OCI-LY3 (cell line): ENCODE results near the gene EVX2.

Experiments used
- H2AFZ ChIP-seq: fragments of 200-600, 300-600 bp; shearing (Covaris generic); 2 replicates; pipeline ENCODE4 v1.6.0; 2014; ENCODE audit warnings: antibody characterized with exemption, low read depth, low read length
- H3K27ac ChIP-seq: fragments of 200-600, 300-600 bp; sonication (generic); 2 replicates; pipeline ENCODE4 v1.5.1; 2014; ENCODE audit warnings: mild to moderate bottlenecking, low read length, moderate library complexity, mixed read lengths
- H3K27me3 ChIP-seq: fragments of 200-600, 300-600 bp; sonication (generic); 2 replicates; pipeline ENCODE4 v1.6.1; 2014; ENCODE audit warnings: low read depth, low read length, mixed read lengths
- H3K36me3 ChIP-seq: fragments of 200-600, 300-600 bp; sonication (generic); replicated peaks from 2 replicates; pipeline ENCODE3; 2014; ENCODE audit warnings: low read depth, low read length, mixed read lengths
- H3K4me1 ChIP-seq: fragments of 300-600, 200-600 bp; sonication (generic); 2 replicates; pipeline ENCODE4 v1.6.1; 2014; ENCODE audit warnings: low read length, mixed read lengths
- H3K4me2 ChIP-seq: fragments of 200-600, 300-600 bp; sonication (generic); 2 replicates; pipeline ENCODE4 v1.6.1; 2014; ENCODE audit warnings: low read length, mixed read lengths
- H3K4me3 ChIP-seq: fragments of 300-600, 200-600 bp; sonication (generic); 2 replicates; pipeline ENCODE4 v1.5.1; 2014; ENCODE audit warnings: antibody characterized with exemption, mild to moderate bottlenecking, low read length, moderate library complexity
- H3K79me2 ChIP-seq: fragments of 300-600, 200-600 bp; shearing (Covaris generic); 2 replicates; pipeline ENCODE4 v1.6.1; 2014; ENCODE audit warnings: mild to moderate bottlenecking, low read length, mixed read lengths
- H3K9ac ChIP-seq: fragments of 300-600, 200-600 bp; shearing (Covaris generic); 2 replicates; pipeline ENCODE4 v1.6.0; 2014; ENCODE audit warnings: mild to moderate bottlenecking, low read length, moderate library complexity
- H3K9me3 ChIP-seq: fragments of 200-600, 300-600 bp; shearing (Covaris generic); 2 replicates; pipeline ENCODE4 v1.6.1; 2014; ENCODE audit warnings: low read length, mixed read lengths; ENCODE audit not compliant: insufficient read depth
- H4K20me1 ChIP-seq: fragments of 200-600, 300-600 bp; sonication (generic); 2 replicates; pipeline ENCODE4 v1.6.1; 2016; ENCODE audit warnings: low read length, mixed read lengths; ENCODE audit not compliant: insufficient read depth
- EZH2phosphoT487 ChIP-seq: fragments of 200-600 bp; shearing (Covaris generic); IDR thresholded peaks from 2 replicates; pipeline ENCODE4 v1.6.1; 2018; ENCODE audit warnings: antibody characterized with exemption, mixed run types, low read depth
- TF ChIP-seq, protein P1 (sequence below): fragments of 200-600, 300-600 bp; sonication (generic); IDR thresholded peaks from 2 replicates; pipeline ENCODE4 v1.5.1; 2014; ENCODE audit warnings: antibody characterized with exemption, low read length, low read depth

Gene EVX2

DNA sequence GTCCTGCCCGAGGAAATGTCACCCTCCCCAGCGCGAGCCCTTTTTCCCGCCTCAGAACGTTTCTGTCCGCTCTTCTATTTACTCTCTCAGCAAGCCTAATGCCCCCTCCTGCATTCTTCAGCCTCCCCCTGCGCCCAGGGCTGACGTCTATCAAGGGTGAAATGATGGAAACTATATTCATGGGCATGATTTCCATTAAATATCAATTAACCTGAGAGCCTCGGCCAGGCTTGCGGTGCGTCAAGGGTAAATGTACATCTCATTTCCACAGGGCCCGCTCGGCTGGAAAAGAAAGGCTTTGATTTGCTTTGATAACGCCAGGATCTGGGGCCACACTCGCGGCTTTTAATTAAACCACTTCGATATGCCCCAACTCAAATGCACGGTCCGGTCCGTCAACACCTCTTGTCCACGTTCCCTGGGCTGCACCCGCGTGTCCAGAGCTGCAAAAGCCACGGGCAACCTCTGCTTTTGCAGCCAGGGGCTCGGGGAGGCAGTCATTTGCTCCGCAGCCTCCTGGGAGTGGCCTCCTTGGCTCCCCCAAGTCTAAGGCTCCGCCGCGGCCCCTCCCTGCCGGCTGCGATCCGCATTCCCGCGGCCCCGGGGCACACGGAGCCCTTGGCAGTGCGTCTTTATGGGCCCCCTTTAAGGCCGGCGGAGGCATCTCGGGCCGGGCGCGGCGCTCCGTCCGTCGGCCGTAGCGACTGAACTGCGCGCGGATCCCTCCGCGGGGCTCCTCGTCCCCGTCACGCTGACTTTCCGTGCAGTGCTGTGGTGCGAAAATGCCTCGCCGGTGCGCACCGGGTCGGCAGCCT, 45.4 kb upstream of the EVX2 start, which contains the start of gene HOXD8:
Gene HOXD8 (plus strand): TSS at position 724 of the 815 bp plus-strand sequence. CDS start 662 bp downstream, outside the sequence.
- H3K27ac ChIP-seq: no peak within 1 kb of the TSS
- no peak within 1 kb of the TSS for H3K4me3 ChIP-seq
- no peaks in the 10 kb centered on the region for H3K9me3 ChIP-seq
- H3K4me2 ChIP-seq: no peak within 1 kb of the TSS
- H2AFZ ChIP-seq: no peak within 1 kb of the TSS
- H4K20me1 ChIP-seq: no peaks in the 10 kb centered on the region
- TF ChIP-seq, protein P1, sequence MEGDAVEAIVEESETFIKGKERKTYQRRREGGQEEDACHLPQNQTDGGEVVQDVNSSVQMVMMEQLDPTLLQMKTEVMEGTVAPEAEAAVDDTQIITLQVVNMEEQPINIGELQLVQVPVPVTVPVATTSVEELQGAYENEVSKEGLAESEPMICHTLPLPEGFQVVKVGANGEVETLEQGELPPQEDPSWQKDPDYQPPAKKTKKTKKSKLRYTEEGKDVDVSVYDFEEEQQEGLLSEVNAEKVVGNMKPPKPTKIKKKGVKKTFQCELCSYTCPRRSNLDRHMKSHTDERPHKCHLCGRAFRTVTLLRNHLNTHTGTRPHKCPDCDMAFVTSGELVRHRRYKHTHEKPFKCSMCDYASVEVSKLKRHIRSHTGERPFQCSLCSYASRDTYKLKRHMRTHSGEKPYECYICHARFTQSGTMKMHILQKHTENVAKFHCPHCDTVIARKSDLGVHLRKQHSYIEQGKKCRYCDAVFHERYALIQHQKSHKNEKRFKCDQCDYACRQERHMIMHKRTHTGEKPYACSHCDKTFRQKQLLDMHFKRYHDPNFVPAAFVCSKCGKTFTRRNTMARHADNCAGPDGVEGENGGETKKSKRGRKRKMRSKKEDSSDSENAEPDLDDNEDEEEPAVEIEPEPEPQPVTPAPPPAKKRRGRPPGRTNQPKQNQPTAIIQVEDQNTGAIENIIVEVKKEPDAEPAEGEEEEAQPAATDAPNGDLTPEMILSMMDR: no peak
- TF ChIP-seq EZH2phosphoT487: no peak
- H3K9ac ChIP-seq: no peak within 1 kb of the TSS
- H3K27me3 ChIP-seq: no peaks in the 10 kb centered on the region
- H3K4me1 ChIP-seq: no peaks in the 10 kb centered on the region
- no peaks in the 10 kb centered on the region for H3K79me2 ChIP-seq
- no peaks in the 10 kb centered on the region for H3K36me3 ChIP-seq

DNA sequence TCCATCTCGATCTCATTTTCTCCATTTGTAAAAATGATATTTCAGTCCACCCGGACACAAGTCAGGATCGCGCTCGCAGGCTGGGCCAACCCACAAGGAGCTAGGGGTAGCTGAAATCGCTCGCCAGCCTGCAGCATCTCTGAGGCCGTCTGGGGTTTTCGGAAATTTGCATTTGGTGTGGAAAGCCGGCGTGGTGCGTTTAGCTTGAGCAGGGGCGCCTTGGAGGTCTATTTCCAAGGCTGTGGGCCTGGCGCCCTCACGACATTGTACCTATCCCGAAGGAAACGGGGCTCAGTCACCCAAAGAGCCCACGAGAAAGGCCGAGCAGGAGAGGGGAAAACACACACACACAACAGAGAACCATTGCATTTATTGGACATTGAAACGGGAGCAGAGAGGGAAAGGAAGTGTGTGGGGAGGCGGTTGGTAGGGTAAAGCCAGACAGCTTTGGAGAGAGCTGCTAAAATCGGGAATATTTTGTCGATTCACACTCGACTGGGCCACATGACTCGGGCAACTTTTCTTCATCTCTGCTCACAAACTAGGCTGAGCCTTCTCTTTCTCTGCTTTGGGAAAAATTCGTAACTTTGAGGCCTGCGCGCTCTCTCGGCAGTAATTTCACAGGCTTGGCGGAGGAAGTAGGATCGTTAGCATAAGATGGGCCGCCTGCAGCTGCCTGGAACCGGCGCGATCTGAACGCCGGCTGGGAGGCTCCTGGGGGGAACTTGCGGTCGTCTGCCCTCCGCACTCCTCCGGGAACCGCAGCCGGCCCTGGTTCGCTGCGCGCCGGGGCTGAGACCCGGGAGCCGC, 44.6 kb upstream of the EVX2 start:
- no peak overlapping the region for H3K27ac ChIP-seq
- no peaks in the 10 kb centered on the region for H3K79me2 ChIP-seq
- no peaks in the 10 kb centered on the region for H3K27me3 ChIP-seq
- no peaks in the 10 kb centered on the region for H3K36me3 ChIP-seq
- no peaks in the 10 kb centered on the region for H3K4me1 ChIP-seq
- no peak for TF ChIP-seq EZH2phosphoT487
- TF ChIP-seq, protein P1: no peak
- no peak overlapping the region for H2AFZ ChIP-seq
- H3K4me3 ChIP-seq: no peak overlapping the region
- no peaks in the 10 kb centered on the region for H4K20me1 ChIP-seq
- no peak overlapping the region for H3K4me2 ChIP-seq
- H3K9ac ChIP-seq: no peak overlapping the region
- H3K9me3 ChIP-seq: no peaks in the 10 kb centered on the region

DNA sequence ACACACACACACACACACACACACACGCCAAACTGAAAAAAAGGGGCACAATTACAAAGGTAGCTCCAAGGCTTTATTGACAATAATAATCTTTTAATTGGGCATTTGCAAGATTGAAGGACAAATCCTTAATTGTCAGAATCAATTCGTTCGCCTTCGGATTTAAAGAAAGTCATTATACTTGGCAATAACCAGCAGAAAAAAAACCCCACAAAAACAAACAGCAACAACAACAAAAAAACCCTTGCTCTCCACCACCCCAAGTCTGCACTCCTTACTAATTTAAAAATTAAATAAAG, 44.0 kb upstream of the EVX2 start:
- Histone ChIP-seq H4K20me1 (no peaks in the 10 kb centered on the region), H3K9ac (no peak overlapping the region), H3K4me1 (no peaks in the 10 kb centered on the region), H2AFZ (no peak overlapping the region), H3K4me2 (no peak overlapping the region), H3K36me3 (no peaks in the 10 kb centered on the region), H3K79me2 (no peaks in the 10 kb centered on the region), H3K27ac (no peak overlapping the region), H3K27me3 (no peaks in the 10 kb centered on the region), H3K9me3 (no peaks in the 10 kb centered on the region), H3K4me3 (no peak overlapping the region)
- TF ChIP-seq, protein P1: no peak
- no peak for TF ChIP-seq EZH2phosphoT487
